ENCODE measurements around the gene AZIN2. TPM values are rescaled to one million over a fixed set of nuclear protein-coding genes. Genes with fewer than 3 reads are reported as not detected.

Gene AZIN2
- total RNA-seq, 5 donors from 2014 or later (not counting 1 experiment from before 2014, with no cell fraction given), result 5.6 to 10.7 (median 9.7) TPM

GRCh38 chr1:33086384-33086850 is 5.5 kb downstream of the AZIN2 start:
- 53% methylated on average over 10 of the region's 12 CpGs for WGBS (ENCODE audit: insufficient coverage)
- POLR2A ChIA-PET, result interaction anchor here in 1 of 2 donors (0.7 kb wide), 1 partner anchor 50 kb away, joined by 3 read pairs; no protein-coding TSS in a partner anchor
- Histone ChIP-seq H3K27ac (ENCODE audit: low read length) (no peak overlapping the region), H3K4me3 (ENCODE audit: control insufficient read depth in 1 of 2, extremely low read depth in 1 of 2, low read length in 1 of 2) (no peak overlapping the region), H3K36me3 (ENCODE audit: control insufficient read depth in 2 of 2, extremely low read depth in 1 of 2, insufficient read depth in 1 of 2, low read length in 1 of 2) (peaks cover 0 to 3% of the 10 kb centered on the region in 2 donors), H3K9me3 (no peaks in the 10 kb centered on the region), H3K4me1 (ENCODE audit: control insufficient read depth in 1 of 2, extremely low read depth in 1 of 2, insufficient read depth in 2 of 2, low read length in 2 of 2) (peaks cover 12 to 36% of the 10 kb centered on the region in 2 experiments), H3K27me3 (replicated peaks in 1 of 2; ENCODE audit: control insufficient read depth in 2 of 2, extremely low read depth in 1 of 2, insufficient read depth in 2 of 2, low read length in 1 of 2) (peaks cover 0 to 5% of the 10 kb centered on the region in 2 experiments)
- DNase-seq, result peak in 12 of 35 experiments; percentile 11 to 61 (median 23)
- CTCF ChIA-PET, result interaction anchor here (0.6 to 1.3 kb wide), 2 partner anchors 154 to 210 kb away, joined by 3 to 7 read pairs; no protein-coding TSS in a partner anchor
- Mint-ChIP-seq H3K36me3 (peaks cover 5% of the 10 kb centered on the region), H3K9me3 (no peaks in the 10 kb centered on the region), H3K27ac (peak overlapping the region in 1 of 2 donors; percentile 7), H3K27me3 (no peaks in the 10 kb centered on the region), H3K4me3 (no peak overlapping the region), H3K4me1 (peaks cover 40 to 55% (median 45%) of the 10 kb centered on the region in 3 donors)
- ATAC-seq (replicated peaks in 1 of 4), result peak in 1 of 4 experiments; percentile 47

- no peaks in the 10 kb centered on the region for H3K9me3 ChIP-seq
- CTCF ChIA-PET, result interaction anchor here in 1 of 2 donors (0.6 kb wide), 1 partner anchor 1095 kb away, joined by 8 read pairs; no protein-coding TSS in a partner anchor
- no peak overlapping the region for H3K27ac ChIP-seq (ENCODE audit: low read length)
- Mint-ChIP-seq H3K9me3 (no peaks in the 10 kb centered on the region), H3K4me3 (peak overlapping the region in 1 of 3 donors; percentile 31), H3K27ac (peak overlapping the region; percentile 83 to 88), H3K27me3 (no peaks in the 10 kb centered on the region), H3K4me1 (peaks cover 29 to 48% (median 34%) of the 10 kb centered on the region in 3 donors), H3K36me3 (peaks cover 5% of the 10 kb centered on the region)
- 72% methylated on average over 5 of the region's 6 CpGs for WGBS (ENCODE audit: insufficient coverage)
- H3K4me3 ChIP-seq (ENCODE audit: control insufficient read depth in 1 of 2, extremely low read depth in 1 of 2, low read length in 1 of 2), result no peak overlapping the region
- no peaks in the 10 kb centered on the region for H3K27me3 ChIP-seq (replicated peaks in 1 of 2; ENCODE audit: control insufficient read depth in 2 of 2, extremely low read depth in 1 of 2, insufficient read depth in 2 of 2, low read length in 1 of 2)
- peaks cover 0 to 3% of the 10 kb centered on the region in 2 donors for H3K36me3 ChIP-seq (ENCODE audit: control insufficient read depth in 2 of 2, extremely low read depth in 1 of 2, insufficient read depth in 1 of 2, low read length in 1 of 2)
- DNase-seq, result no peak
- H3K4me1 ChIP-seq (ENCODE audit: control insufficient read depth in 1 of 2, extremely low read depth in 1 of 2, insufficient read depth in 2 of 2, low read length in 2 of 2), result peaks cover 10 to 27% of the 10 kb centered on the region in 2 experiments
- POLR2A ChIA-PET, result interaction anchor here in 1 of 2 donors (0.8 kb wide), 1 partner anchor 156 kb away, joined by 3 read pairs; no protein-coding TSS in a partner anchor
- ATAC-seq (replicated peaks in 1 of 4), result no peak
These were observed 6.7 kb downstream of the AZIN2 start for GRCh38 chr1:33087677-33088076.

- DNase-seq, result no peak
- peak; percentile 80 to 83 (median 82) for ATAC-seq (replicated peaks in 1 of 4)
These were observed 7.4 kb downstream of the AZIN2 start for GRCh38 chr1:33088119-33088906.

GRCh38 chr1:33089457-33089856 is 8.5 kb downstream of the AZIN2 start:
- H3K36me3 ChIP-seq (ENCODE audit: control insufficient read depth in 2 of 2, extremely low read depth in 1 of 2, insufficient read depth in 1 of 2, low read length in 1 of 2), result peaks cover 0 to 3% of the 10 kb centered on the region in 2 donors
- no peaks in the 10 kb centered on the region for H3K27me3 ChIP-seq (replicated peaks in 1 of 2; ENCODE audit: control insufficient read depth in 2 of 2, extremely low read depth in 1 of 2, insufficient read depth in 2 of 2, low read length in 1 of 2)
- H3K4me3 ChIP-seq (ENCODE audit: control insufficient read depth in 1 of 2, extremely low read depth in 1 of 2, low read length in 1 of 2), result no peak overlapping the region
- Mint-ChIP-seq H3K27ac (no peak overlapping the region), H3K4me3 (no peak overlapping the region), H3K36me3 (peaks cover 5% of the 10 kb centered on the region), H3K4me1 (peaks cover 28 to 39% (median 31%) of the 10 kb centered on the region in 3 donors), H3K27me3 (no peaks in the 10 kb centered on the region), H3K9me3 (no peaks in the 10 kb centered on the region)
- WGBS (ENCODE audit: insufficient coverage), result 80% methylated on average over 2 of the region's 2 CpGs
- H3K27ac ChIP-seq (ENCODE audit: low read length), result no peak overlapping the region
- ATAC-seq (replicated peaks in 1 of 4) (no peak), DNase-seq (no peak)
- H3K4me1 ChIP-seq (ENCODE audit: control insufficient read depth in 1 of 2, extremely low read depth in 1 of 2, insufficient read depth in 2 of 2, low read length in 2 of 2), result peaks cover 10 to 27% of the 10 kb centered on the region in 2 experiments
- no peaks in the 10 kb centered on the region for H3K9me3 ChIP-seq
- ChIA-PET POLR2A (no interaction called here), CTCF (interaction anchor here in 1 of 2 donors (0.5 to 0.7 kb wide), 2 partner anchors 43 to 214 kb away, joined by 3 read pairs; no protein-coding TSS in a partner anchor)

More at GRCh38 chr1:33088119-33088906, 7.4 kb downstream of the AZIN2 start:
- Mint-ChIP-seq H3K27me3 (no peaks in the 10 kb centered on the region), H3K9me3 (no peaks in the 10 kb centered on the region), H3K4me3 (peak overlapping the region in 1 of 3 donors; percentile 31), H3K36me3 (peaks cover 5% of the 10 kb centered on the region), H3K4me1 (peaks cover 26 to 44% (median 31%) of the 10 kb centered on the region in 3 donors), H3K27ac (peak overlapping the region; percentile 83 to 88)
- POLR2A ChIA-PET, result interaction anchor here in 1 of 2 donors (0.8 kb wide), 1 partner anchor 157 kb away, joined by 3 read pairs; no protein-coding TSS in a partner anchor
- H3K27ac ChIP-seq (ENCODE audit: low read length), result peak overlapping the region; percentile 15
- H3K9me3 ChIP-seq, result no peaks in the 10 kb centered on the region
- peaks cover 10 to 27% of the 10 kb centered on the region in 2 experiments for H3K4me1 ChIP-seq (ENCODE audit: control insufficient read depth in 1 of 2, extremely low read depth in 1 of 2, insufficient read depth in 2 of 2, low read length in 2 of 2)
- WGBS (ENCODE audit: insufficient coverage), result 52% methylated on average over 8 of the region's 9 CpGs
- no peak overlapping the region for H3K4me3 ChIP-seq (ENCODE audit: control insufficient read depth in 1 of 2, extremely low read depth in 1 of 2, low read length in 1 of 2)
- H3K36me3 ChIP-seq (ENCODE audit: control insufficient read depth in 2 of 2, extremely low read depth in 1 of 2, insufficient read depth in 1 of 2, low read length in 1 of 2), result peaks cover 0 to 3% of the 10 kb centered on the region in 2 donors
- no peaks in the 10 kb centered on the region for H3K27me3 ChIP-seq (replicated peaks in 1 of 2; ENCODE audit: control insufficient read depth in 2 of 2, extremely low read depth in 1 of 2, insufficient read depth in 2 of 2, low read length in 1 of 2)
- CTCF ChIA-PET, result interaction anchor here in 1 of 2 donors (0.7 kb wide), 1 partner anchor 213 kb away, joined by 3 read pairs; no protein-coding TSS in a partner anchor

- 88% methylated on average over 10 of the region's 10 CpGs for WGBS (ENCODE audit: insufficient coverage)
- H3K27ac Mint-ChIP-seq, result peak overlapping the region in 1 of 2 donors; percentile 61
- H3K4me3 Mint-ChIP-seq, result no peak overlapping the region
- H3K9me3 Mint-ChIP-seq, result no peaks in the 10 kb centered on the region
- H3K4me1 Mint-ChIP-seq, result peaks cover 29 to 42% (median 34%) of the 10 kb centered on the region in 3 donors
- H3K36me3 ChIP-seq (ENCODE audit: control insufficient read depth in 2 of 2, extremely low read depth in 1 of 2, insufficient read depth in 1 of 2, low read length in 1 of 2), result peaks cover 0 to 3% of the 10 kb centered on the region in 2 donors
- peaks cover 5% of the 10 kb centered on the region for H3K36me3 Mint-ChIP-seq
- ATAC-seq (replicated peaks in 1 of 4) (no peak), DNase-seq (no peak)
- CTCF ChIA-PET, result no interaction called here
- no peak overlapping the region for H3K27ac ChIP-seq (ENCODE audit: low read length)
- no peaks in the 10 kb centered on the region for H3K9me3 ChIP-seq
- peaks cover 12 to 25% of the 10 kb centered on the region in 2 experiments for H3K4me1 ChIP-seq (ENCODE audit: control insufficient read depth in 1 of 2, extremely low read depth in 1 of 2, insufficient read depth in 2 of 2, low read length in 2 of 2)
- POLR2A ChIA-PET, result interaction anchor here in 1 of 2 donors (1.0 kb wide), 1 partner anchor 12 kb away, joined by 4 read pairs; the partner anchor contains the start of gene AZIN2
- H3K27me3 ChIP-seq (replicated peaks in 1 of 2; ENCODE audit: control insufficient read depth in 2 of 2, extremely low read depth in 1 of 2, insufficient read depth in 2 of 2, low read length in 1 of 2), result no peaks in the 10 kb centered on the region
- no peak overlapping the region for H3K4me3 ChIP-seq (ENCODE audit: control insufficient read depth in 1 of 2, extremely low read depth in 1 of 2, low read length in 1 of 2)
- no peaks in the 10 kb centered on the region for H3K27me3 Mint-ChIP-seq
These were observed 11.5 kb downstream of the AZIN2 start for GRCh38 chr1:33092438-33092837.

- Histone ChIP-seq H3K9me3 (no peaks in the 10 kb centered on the region), H3K27ac (ENCODE audit: low read length) (no peak overlapping the region), H3K4me3 (ENCODE audit: control insufficient read depth in 1 of 2, extremely low read depth in 1 of 2, low read length in 1 of 2) (no peak overlapping the region), H3K27me3 (replicated peaks in 1 of 2; ENCODE audit: control insufficient read depth in 2 of 2, extremely low read depth in 1 of 2, insufficient read depth in 2 of 2, low read length in 1 of 2) (no peaks in the 10 kb centered on the region), H3K4me1 (ENCODE audit: control insufficient read depth in 1 of 2, extremely low read depth in 1 of 2, insufficient read depth in 2 of 2, low read length in 2 of 2) (peaks cover 13 to 25% of the 10 kb centered on the region in 2 experiments), H3K36me3 (ENCODE audit: control insufficient read depth in 2 of 2, extremely low read depth in 1 of 2, insufficient read depth in 1 of 2, low read length in 1 of 2) (peaks cover 0 to 3% of the 10 kb centered on the region in 2 donors)
- ChIA-PET CTCF (interaction anchor here in 1 of 2 donors (0.6 kb wide), 1 partner anchor 75 kb away, joined by 3 read pairs; no protein-coding TSS in a partner anchor), POLR2A (interaction anchor here in 1 of 2 donors (1.0 kb wide), 1 partner anchor 13 kb away, joined by 4 read pairs; the partner anchor contains the start of gene AZIN2)
- H3K27ac Mint-ChIP-seq, result no peak overlapping the region
- H3K4me3 Mint-ChIP-seq, result no peak overlapping the region
- 94% methylated on average over 3 of the region's 5 CpGs for WGBS (ENCODE audit: insufficient coverage)
- peaks cover 29 to 42% (median 34%) of the 10 kb centered on the region in 3 donors for H3K4me1 Mint-ChIP-seq
- no peaks in the 10 kb centered on the region for H3K27me3 Mint-ChIP-seq
- DNase-seq, result no peak
- ATAC-seq (replicated peaks in 1 of 4), result no peak
- peaks cover 5% of the 10 kb centered on the region for H3K36me3 Mint-ChIP-seq
- H3K9me3 Mint-ChIP-seq, result no peaks in the 10 kb centered on the region
These were observed 12.1 kb downstream of the AZIN2 start for GRCh38 chr1:33093004-33093403.

Measured in T-cell (primary cell).